HL-60/S4 treated with retinoic acid at 250 ng/mL for 4 days and 3 days (cell line): ENCODE results near the gene IL22RA1.

Experiments used
- in situ Hi-C: fragments of 300-500 bp; cut with MboI; formaldehyde crosslinking; loops from 2 replicates; pipeline ENCODE4 v1.7.0; 2022; ENCODE audit warnings: low sequenced_read_pairs

Gene IL22RA1

GRCh38 chr1:24117132-24117531 is 25.8 kb downstream of the IL22RA1 start:
- in situ Hi-C loops = no loop called here

GRCh38 chr1:24114753-24115152 is 28.2 kb downstream of the IL22RA1 start:
- in situ Hi-C loops = no loop called here

DNA sequence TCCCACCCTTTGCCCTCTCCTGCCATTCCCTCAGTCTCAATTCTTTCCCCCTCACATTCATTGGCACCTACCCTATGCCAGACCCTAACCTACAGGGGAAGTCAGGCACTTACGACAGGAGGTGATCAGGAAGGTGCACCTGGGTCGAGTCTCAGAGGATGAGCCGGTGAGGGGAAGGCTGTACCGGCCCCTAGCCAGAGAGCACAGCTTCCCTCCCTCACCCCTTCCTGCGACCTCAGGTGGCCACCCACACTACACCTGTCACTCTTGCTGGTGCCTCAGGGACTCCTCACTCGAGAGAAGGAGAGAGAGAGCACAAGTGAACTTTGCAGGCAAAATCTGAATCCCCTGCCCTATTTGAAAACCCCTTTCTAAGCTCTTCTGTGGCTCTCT is 29.3 kb downstream of the IL22RA1 start:
- in situ Hi-C loops = no loop called here

- in situ Hi-C loops = no loop called here
These were observed 30.8 kb downstream of the IL22RA1 start, which contains the start of gene MYOM3 for GRCh38 chr1:24111996-24112779. Gene MYOM3 (minus strand): TSS chr1:24112135. CDS start chr1:24108636, 3,499 bp downstream.

DNA sequence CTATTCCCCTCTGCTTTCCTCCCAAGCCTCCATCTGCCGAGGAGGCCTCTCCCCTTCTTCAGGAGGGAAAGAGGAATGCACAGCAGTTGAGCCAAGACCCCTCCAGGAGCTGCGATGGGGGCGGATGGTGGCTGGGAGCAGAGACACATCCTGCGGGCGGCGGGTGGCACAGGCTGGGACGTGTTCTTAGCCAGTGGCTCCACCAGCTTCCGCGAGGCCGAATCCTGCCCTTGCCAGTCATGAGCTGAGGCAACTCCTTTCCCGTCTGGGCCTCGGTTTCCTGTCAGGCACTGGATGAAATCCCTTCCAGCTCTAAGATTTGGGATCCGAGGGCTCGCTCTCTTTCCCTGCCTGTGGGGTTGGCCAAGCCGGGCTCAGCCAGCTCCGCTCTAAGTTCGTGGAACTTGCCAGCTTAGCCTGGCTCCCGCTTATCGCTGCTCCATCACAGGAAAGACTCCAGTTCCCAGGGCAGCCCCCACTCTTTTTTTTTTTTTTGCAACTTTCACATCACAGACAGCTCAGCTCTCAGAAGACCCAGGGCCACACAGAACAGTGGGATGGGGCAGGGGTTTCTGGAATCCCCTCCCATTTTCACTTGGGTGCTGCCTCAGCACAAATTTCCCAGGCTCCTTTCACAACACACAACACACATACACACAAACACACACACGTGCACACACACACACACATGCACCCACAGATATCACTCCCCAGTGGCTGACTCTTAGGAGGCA is 31.5 kb downstream of the IL22RA1 start:
- in situ Hi-C loops = no loop called here

DNA sequence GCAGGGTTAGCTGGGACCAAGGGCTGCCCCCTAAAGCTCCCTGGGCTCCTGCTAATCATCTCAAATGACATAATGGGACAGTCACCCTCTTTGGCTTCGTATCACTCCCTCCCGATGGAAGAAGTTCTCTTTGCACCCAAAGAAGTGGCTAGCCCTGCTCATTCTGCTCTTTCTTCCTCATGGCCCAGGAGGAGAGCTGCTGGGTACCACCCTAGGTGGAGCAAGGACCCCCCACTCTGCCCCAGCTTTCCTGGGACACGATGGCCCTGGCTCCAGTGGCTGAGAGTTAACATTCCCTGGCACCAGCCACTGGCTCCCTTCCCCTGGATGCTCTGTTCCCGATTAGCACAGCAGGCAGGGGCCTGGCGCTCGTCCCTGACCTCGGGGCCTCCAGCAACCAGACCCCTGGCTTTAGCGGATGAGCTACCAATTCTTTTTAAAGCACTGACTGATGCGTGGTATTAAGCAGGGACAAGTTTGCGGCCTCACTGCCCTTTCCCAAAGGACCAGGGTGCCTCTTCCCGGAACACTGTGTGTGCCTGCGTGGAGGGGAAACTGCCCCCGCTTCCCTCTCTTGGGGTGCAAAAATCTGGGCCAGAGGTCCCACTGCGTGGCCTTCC is 32.2 kb downstream of the IL22RA1 start:
- in situ Hi-C loops = no loop called here

GRCh38 chr1:24109686-24110475 is 33.1 kb downstream of the IL22RA1 start:
- in situ Hi-C loops = no loop called here

DNA sequence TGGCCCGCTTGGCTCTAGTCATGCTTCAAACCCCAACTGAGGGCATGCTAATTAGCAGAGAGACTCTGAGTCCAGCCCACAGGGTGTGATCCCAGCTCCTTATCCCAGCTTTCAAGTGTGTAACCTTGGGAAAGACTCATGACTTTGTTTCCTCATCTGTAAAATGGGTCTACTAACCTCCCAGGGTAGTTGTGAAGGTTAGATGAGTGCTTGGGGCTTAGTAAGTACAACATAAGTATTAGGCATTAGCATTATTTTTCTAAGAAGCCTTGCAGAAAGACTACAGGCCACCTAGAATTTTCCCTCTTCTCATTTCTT is 33.8 kb downstream of the IL22RA1 start:
- in situ Hi-C loops = no loop called here

- in situ Hi-C loops = no loop called here
These were observed 34.4 kb downstream of the IL22RA1 start for GRCh38 chr1:24108334-24109165.

- in situ Hi-C loops = no loop called here
These were observed 35.3 kb downstream of the IL22RA1 start for GRCh38 chr1:24107462-24108138.

DNA sequence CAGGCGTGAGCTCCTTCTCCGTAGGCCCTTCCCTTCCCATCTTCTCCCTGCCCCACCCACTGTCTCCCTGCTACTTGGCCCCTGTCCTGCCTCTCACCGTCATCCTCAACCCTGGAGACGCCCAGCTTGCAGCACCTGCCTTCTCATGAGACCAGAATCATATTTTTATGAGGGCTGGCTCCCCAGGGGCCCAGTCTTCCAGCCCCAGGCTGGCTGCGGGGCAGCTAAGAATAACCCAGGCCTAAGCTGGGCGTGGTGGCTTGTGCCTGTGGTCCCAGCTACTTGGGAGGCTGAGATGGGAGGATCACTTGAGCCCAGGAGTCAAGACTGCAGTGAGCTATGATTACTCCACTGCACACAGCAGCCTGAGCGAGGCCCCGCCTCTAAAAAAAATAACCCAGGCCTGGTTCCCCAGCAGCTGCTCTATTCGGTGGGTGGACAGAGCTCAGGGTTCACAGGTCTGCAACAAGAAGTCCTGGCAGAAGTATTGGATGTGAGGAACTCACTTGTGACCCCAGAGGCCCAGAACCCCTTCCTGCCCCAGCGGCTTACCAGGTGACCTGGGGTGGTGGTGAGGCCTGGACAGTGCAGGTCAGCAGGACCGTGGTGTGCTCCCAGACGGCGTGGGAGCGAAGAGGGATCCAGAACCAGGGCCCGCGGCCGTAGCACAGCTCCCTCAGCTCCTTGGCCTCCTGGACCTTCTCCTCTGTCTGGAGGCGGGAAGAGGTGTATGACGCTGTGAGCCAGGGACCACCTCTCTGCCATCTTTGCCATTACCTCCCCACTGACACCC is 37.4 kb downstream of the IL22RA1 start:
- in situ Hi-C loops = no loop called here

- in situ Hi-C loops = no loop called here
These were observed 38.1 kb downstream of the IL22RA1 start for GRCh38 chr1:24104854-24105253.

DNA sequence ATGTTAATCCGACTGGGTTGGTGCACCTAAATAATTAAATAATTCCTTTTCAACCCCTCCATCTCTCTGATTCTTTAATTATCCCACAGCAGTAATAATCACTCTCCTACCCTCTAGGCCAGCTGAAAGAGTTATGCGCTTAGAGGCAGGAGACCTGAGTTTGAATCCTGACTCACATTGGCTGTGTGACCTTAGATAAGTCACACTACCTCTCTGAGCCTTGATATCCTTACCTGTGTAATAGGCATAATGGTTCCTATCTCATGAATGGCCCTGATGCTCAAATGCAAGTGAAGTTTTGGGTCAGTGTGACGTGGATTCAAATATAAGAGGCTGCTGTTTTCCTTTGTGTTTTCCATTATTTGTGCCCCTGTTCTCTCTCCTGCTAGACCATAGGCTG is 39.1 kb downstream of the IL22RA1 start:
- in situ Hi-C loops = no loop called here

GRCh38 chr1:24103408-24103807 is 39.5 kb downstream of the IL22RA1 start:
- in situ Hi-C loops = no loop called here

DNA sequence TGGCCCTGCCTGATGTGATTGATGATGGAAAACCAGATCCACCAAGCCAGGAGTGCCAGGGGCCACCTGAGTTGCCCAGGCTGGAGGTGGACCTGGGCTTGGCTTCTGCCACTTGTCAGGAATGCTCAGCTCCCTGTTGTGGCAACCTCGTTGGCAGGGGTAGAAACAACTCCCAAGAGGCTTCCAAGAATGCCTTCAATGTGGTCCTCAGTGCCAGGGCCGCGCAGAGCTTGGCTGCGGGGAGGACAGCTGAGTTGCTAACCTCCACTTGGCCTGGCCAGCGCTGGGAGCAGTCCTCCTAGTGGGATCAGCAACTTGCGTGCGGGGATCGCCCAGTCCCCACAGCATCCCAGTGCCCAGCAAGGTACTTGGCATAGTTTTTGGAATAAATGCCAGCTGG is 40.0 kb downstream of the IL22RA1 start:
- in situ Hi-C loops = no loop called here

GRCh38 chr1:24101796-24102586 is 40.9 kb downstream of the IL22RA1 start:
- in situ Hi-C loops = no loop called here

DNA sequence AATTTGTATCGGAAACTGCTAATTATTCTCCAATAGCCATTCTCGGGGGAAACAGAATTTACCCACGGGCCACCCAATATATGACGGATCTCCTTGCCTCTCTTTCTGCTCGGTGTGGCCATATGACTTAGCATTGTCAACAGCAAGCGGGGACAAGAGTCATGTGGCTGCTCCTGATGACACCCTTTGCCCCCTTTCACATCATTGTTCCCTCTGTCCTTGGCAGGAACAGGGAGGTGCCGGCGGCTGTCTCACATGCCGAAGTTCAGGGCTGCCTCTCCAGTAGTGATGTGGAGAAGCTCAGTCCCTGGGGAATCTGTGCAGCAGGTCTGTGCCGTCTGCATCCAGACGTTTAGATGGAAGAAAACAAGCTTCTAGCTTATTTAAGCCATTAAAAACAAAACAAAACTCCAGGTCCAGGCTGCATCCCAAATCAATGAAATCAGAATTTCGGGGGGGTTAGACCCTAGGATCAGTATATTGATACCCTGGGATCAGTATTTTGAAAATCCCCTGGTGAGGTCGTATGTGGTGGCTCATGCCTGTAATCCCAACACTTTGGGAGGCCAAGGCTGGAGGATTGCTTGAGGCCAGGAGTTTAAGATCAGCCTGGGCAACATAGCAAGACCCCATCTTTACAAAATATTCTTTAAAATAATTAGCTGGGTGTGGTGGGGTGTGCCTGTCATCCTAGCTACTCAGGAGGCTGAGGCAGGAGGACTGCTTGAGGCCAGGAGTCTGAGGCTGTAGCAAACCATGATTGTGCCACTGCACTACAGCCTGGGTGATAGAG is 41.8 kb downstream of the IL22RA1 start:
- in situ Hi-C loops = no loop called here
